OCI-LY3 (cell line): ENCODE results near the gene CTNNA3.

Source experiments
- H2AFZ ChIP-seq: fragments of 200-600, 300-600 bp; shearing (Covaris generic); 2 replicates; pipeline ENCODE4 v1.6.0; 2014; ENCODE audit warnings: antibody characterized with exemption, low read depth, low read length
- H3K27ac ChIP-seq: fragments of 200-600, 300-600 bp; sonication (generic); 2 replicates; pipeline ENCODE4 v1.5.1; 2014; ENCODE audit warnings: mild to moderate bottlenecking, low read length, moderate library complexity, mixed read lengths
- H3K27me3 ChIP-seq: fragments of 200-600, 300-600 bp; sonication (generic); 2 replicates; pipeline ENCODE4 v1.6.1; 2014; ENCODE audit warnings: low read depth, low read length, mixed read lengths
- H3K36me3 ChIP-seq: fragments of 200-600, 300-600 bp; sonication (generic); replicated peaks from 2 replicates; pipeline ENCODE3; 2014; ENCODE audit warnings: low read depth, low read length, mixed read lengths
- H3K4me1 ChIP-seq: fragments of 300-600, 200-600 bp; sonication (generic); 2 replicates; pipeline ENCODE4 v1.6.1; 2014; ENCODE audit warnings: low read length, mixed read lengths
- H3K4me2 ChIP-seq: fragments of 200-600, 300-600 bp; sonication (generic); 2 replicates; pipeline ENCODE4 v1.6.1; 2014; ENCODE audit warnings: low read length, mixed read lengths
- H3K4me3 ChIP-seq: fragments of 300-600, 200-600 bp; sonication (generic); 2 replicates; pipeline ENCODE4 v1.5.1; 2014; ENCODE audit warnings: antibody characterized with exemption, mild to moderate bottlenecking, low read length, moderate library complexity
- H3K79me2 ChIP-seq: fragments of 300-600, 200-600 bp; shearing (Covaris generic); 2 replicates; pipeline ENCODE4 v1.6.1; 2014; ENCODE audit warnings: mild to moderate bottlenecking, low read length, mixed read lengths
- H3K9ac ChIP-seq: fragments of 300-600, 200-600 bp; shearing (Covaris generic); 2 replicates; pipeline ENCODE4 v1.6.0; 2014; ENCODE audit warnings: mild to moderate bottlenecking, low read length, moderate library complexity
- H3K9me3 ChIP-seq: fragments of 200-600, 300-600 bp; shearing (Covaris generic); 2 replicates; pipeline ENCODE4 v1.6.1; 2014; ENCODE audit warnings: low read length, mixed read lengths; ENCODE audit not compliant: insufficient read depth
- H4K20me1 ChIP-seq: fragments of 200-600, 300-600 bp; sonication (generic); 2 replicates; pipeline ENCODE4 v1.6.1; 2016; ENCODE audit warnings: low read length, mixed read lengths; ENCODE audit not compliant: insufficient read depth
- EZH2phosphoT487 ChIP-seq: fragments of 200-600 bp; shearing (Covaris generic); IDR thresholded peaks from 2 replicates; pipeline ENCODE4 v1.6.1; 2018; ENCODE audit warnings: antibody characterized with exemption, mixed run types, low read depth
- TF ChIP-seq, protein P1 (sequence below): fragments of 200-600, 300-600 bp; sonication (generic); IDR thresholded peaks from 2 replicates; pipeline ENCODE4 v1.5.1; 2014; ENCODE audit warnings: antibody characterized with exemption, low read length, low read depth

Gene CTNNA3

DNA sequence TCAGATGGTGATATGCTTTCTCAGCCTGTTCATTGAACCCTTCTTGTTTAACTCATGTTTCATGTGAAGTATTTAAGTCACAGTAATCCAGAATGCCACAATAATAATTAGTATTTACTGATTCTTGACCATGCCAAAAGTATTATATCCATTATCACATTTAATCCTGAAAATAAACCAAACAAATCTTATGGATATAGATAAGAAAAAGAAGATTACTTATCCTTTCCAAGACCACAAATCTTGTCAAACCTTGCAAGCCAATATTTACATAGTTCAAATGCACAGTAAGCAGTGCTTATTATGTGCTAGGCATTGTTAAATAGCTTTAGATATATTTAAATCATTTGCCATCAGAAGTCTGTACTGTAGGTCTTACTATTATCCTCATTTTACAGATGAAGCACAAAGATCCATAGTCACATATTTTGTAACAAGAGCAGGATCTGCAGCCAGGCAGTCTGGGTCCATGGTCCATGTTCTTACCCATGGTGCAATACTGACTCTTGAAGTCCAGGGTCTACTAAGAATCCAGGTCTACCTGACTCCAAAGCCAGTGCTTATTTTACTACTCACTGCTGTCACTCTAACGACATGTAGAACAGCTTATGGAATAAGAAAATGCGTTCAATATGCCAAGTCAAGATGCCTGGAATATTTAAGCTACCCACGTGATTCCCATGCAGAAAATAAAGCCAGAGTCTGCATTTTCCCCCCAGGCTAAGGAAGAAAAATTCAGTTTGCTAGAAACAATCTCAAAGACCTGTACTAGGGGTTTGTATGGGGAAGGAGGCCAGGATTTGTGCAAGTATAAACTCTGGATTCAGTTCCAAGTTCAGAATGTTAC, 1755.0 kb downstream of the CTNNA3 start:
- no peak overlapping the region for H3K4me2 ChIP-seq
- TF ChIP-seq, protein P1, sequence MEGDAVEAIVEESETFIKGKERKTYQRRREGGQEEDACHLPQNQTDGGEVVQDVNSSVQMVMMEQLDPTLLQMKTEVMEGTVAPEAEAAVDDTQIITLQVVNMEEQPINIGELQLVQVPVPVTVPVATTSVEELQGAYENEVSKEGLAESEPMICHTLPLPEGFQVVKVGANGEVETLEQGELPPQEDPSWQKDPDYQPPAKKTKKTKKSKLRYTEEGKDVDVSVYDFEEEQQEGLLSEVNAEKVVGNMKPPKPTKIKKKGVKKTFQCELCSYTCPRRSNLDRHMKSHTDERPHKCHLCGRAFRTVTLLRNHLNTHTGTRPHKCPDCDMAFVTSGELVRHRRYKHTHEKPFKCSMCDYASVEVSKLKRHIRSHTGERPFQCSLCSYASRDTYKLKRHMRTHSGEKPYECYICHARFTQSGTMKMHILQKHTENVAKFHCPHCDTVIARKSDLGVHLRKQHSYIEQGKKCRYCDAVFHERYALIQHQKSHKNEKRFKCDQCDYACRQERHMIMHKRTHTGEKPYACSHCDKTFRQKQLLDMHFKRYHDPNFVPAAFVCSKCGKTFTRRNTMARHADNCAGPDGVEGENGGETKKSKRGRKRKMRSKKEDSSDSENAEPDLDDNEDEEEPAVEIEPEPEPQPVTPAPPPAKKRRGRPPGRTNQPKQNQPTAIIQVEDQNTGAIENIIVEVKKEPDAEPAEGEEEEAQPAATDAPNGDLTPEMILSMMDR: no peak
- no peak for TF ChIP-seq EZH2phosphoT487
- H3K27me3 ChIP-seq: no peaks in the 10 kb centered on the region
- H3K9ac ChIP-seq: no peak overlapping the region
- H4K20me1 ChIP-seq: no peaks in the 10 kb centered on the region
- H3K36me3 ChIP-seq: no peaks in the 10 kb centered on the region
- H3K4me1 ChIP-seq: peaks cover 11% of the 10 kb centered on the region
- no peaks in the 10 kb centered on the region for H3K9me3 ChIP-seq
- no peaks in the 10 kb centered on the region for H3K79me2 ChIP-seq
- no peak overlapping the region for H3K4me3 ChIP-seq
- no peak overlapping the region for H3K27ac ChIP-seq
- H2AFZ ChIP-seq: no peak overlapping the region

DNA sequence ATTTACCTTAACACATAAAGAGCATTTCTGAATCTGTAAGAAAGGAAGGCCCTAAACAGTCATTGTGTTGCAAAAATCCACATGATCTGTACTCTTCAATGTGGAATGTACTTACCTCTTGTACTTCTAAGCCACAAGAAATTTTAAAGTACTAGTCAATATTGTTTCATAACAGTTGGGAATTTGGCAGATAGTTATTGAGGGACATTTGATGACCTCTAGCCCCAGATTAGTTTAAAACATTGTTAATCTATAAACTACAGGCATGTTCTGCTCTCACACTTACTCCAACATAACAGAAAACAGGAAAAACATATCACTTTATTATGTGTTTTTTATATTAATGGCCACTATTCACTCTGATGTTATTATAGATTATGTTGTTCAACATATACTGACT, 1755.9 kb downstream of the CTNNA3 start:
- Histone ChIP-seq H2AFZ (no peak overlapping the region), H4K20me1 (no peaks in the 10 kb centered on the region), H3K4me3 (no peak overlapping the region), H3K79me2 (no peaks in the 10 kb centered on the region), H3K9ac (no peak overlapping the region), H3K36me3 (no peaks in the 10 kb centered on the region), H3K9me3 (no peaks in the 10 kb centered on the region), H3K27me3 (no peaks in the 10 kb centered on the region), H3K27ac (no peak overlapping the region), H3K4me1 (peaks cover 11% of the 10 kb centered on the region), H3K4me2 (no peak overlapping the region)
- TF ChIP-seq, protein P1: no peak
- TF ChIP-seq EZH2phosphoT487: no peak

DNA sequence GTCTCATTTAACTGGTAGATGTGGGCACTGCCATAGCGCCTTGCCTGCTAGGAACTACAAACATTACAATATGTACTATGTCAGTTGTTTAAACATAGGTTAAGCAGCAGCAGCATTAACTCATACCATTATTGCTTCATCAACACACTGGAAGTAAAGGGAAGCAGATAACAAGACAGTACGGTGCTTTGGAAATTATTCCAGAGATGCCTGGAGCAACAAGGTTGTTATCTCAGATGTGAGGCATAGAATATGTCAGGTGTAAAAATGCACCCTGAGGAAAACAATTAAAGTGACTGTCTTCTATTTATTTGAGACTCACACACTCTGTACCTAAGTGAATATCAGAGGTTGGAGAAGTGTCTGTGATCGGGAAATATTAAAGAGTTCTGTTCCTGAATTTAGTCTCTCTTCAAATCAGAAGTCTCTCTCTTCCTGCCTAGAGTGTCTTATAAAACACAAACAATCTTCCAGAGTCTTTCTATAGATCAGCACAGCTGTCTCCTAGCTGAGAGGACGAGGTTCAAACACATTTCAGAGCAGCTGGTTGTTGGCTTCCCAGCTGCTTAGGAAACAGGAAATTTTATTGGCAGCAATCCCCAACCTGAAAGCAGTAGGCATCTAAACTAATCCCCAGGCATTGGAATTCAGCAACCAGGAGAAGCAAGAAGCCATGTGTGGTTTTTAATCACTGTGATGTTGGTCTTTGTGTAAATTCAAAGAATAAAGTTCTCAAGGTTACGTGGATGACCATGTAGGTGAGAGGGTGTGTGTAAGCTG, 1764.5 kb downstream of the CTNNA3 start:
- no peaks in the 10 kb centered on the region for H4K20me1 ChIP-seq
- H3K9me3 ChIP-seq: no peaks in the 10 kb centered on the region
- H3K4me2 ChIP-seq: no peak overlapping the region
- no peak overlapping the region for H2AFZ ChIP-seq
- H3K27me3 ChIP-seq: no peaks in the 10 kb centered on the region
- H3K27ac ChIP-seq: no peak overlapping the region
- TF ChIP-seq, protein P1: no peak
- no peak for TF ChIP-seq EZH2phosphoT487
- H3K4me3 ChIP-seq: no peak overlapping the region
- no peak overlapping the region for H3K9ac ChIP-seq
- H3K4me1 ChIP-seq: no peaks in the 10 kb centered on the region
- no peaks in the 10 kb centered on the region for H3K79me2 ChIP-seq
- H3K36me3 ChIP-seq: no peaks in the 10 kb centered on the region

DNA sequence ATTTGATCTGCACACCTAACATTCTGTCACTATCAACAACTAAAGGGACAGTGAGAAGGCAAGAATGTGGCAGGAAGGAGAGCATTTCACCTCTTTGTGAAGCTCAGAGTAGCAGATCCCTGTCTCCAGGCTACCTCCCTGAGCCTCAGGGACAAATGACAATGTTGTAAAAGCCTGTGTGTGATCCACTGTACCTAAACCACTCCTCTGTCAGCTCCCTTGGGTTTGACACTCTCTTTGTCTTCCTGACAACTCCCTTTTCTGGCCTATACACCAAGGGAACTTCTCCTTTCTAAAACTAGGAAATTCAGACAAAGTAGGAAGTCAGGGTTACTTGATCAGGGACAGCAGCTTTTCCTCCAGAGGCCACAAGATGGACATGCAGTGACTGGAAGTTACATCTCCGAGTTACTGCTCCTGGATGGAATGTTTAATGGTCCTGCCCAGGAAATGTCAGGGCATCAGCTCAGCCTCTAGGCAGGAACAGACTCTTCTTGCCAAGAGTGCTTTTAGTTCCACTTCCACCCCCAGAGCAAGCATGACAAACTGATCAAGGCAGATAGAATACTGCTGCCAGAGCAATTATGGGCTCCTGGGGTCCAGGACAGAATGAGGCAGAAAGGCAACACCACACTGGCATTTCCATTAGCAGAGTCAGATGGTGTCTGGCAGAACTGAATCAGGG, 1784.7 kb downstream of the CTNNA3 start:
- no peak overlapping the region for H3K9ac ChIP-seq

More for the DNA sequence above, 1784.7 kb downstream of the CTNNA3 start:
- no peak overlapping the region for H3K4me2 ChIP-seq
- H3K4me3 ChIP-seq: no peak overlapping the region
- H4K20me1 ChIP-seq: no peaks in the 10 kb centered on the region
- no peak overlapping the region for H2AFZ ChIP-seq
- H3K9me3 ChIP-seq: no peaks in the 10 kb centered on the region
- no peaks in the 10 kb centered on the region for H3K36me3 ChIP-seq
- H3K79me2 ChIP-seq: no peaks in the 10 kb centered on the region
- TF ChIP-seq EZH2phosphoT487: no peak
- TF ChIP-seq, protein P1: no peak
- no peaks in the 10 kb centered on the region for H3K4me1 ChIP-seq
- H3K27me3 ChIP-seq: no peaks in the 10 kb centered on the region
- H3K27ac ChIP-seq: no peak overlapping the region
